Progenitor cell of endocrine pancreas (in vitro differentiated cells): ENCODE data around the gene TMSB10. TPM values are rescaled to one million over a fixed set of nuclear protein-coding genes. Genes with fewer than 3 reads are reported as not detected.
A peak's percentile ranks its signal among the peaks of the same experiment; 100 is the strongest.
"Not testable (repeated sequence)": the region's sequence is repeated elsewhere in the genome, so short reads cannot be mapped to it uniquely, and the experiment has no call there.

Source experiments
- DNase-seq: peaks from one replicate; pipeline ENCODE4 v3.0.0; 2021; ENCODE audit warnings: low spot score; ENCODE audit not compliant: unreplicated experiment
- H3K27ac Mint-ChIP-seq: 2 replicates; pipeline ENCODE4 v1.8.0; 2021; ENCODE audit warnings: mild to moderate bottlenecking, moderate library complexity, mixed read lengths
- H3K27me3 Mint-ChIP-seq: 2 replicates; pipeline ENCODE4 v1.8.0; 2021; ENCODE audit warnings: mixed read lengths
- H3K36me3 Mint-ChIP-seq: 2 replicates; pipeline ENCODE4 v1.8.0; 2022; ENCODE audit warnings: mixed read lengths; ENCODE audit not compliant: insufficient read depth
- H3K4me1 Mint-ChIP-seq: 2 replicates; pipeline ENCODE4 v1.8.0; 2021; ENCODE audit warnings: low read depth, mixed read lengths
- H3K4me3 Mint-ChIP-seq: 2 replicates; pipeline ENCODE4 v1.8.0; 2021; ENCODE audit warnings: low read depth, mild to moderate bottlenecking, moderate library complexity, mixed read lengths
- H3K9me3 Mint-ChIP-seq: 2 replicates; pipeline ENCODE4 v1.8.0; 2021; ENCODE audit warnings: low read depth, mixed read lengths
- CTCF ChIP-seq: fragments of 200-600 bp; sonication (generic); IDR thresholded peaks from one replicate; pipeline ENCODE4 v1.5.0; 2021; ENCODE audit warnings: antibody characterized with exemption, mild to moderate bottlenecking; ENCODE audit not compliant: unreplicated experiment
- total RNA-seq: library from RNA; stranded (reverse); gene quantifications from 2 replicates; pipeline ENCODE4 v1.2.1, GENCODE V29; 2021

Gene TMSB10
- total RNA-seq, 1 donor from 2014 or later: 2,136 TPM

- H3K4me1 Mint-ChIP-seq: peaks cover 4% of the 10 kb centered on the region
- H3K4me3 Mint-ChIP-seq: no peak overlapping the region
- no peak for TF ChIP-seq CTCF
- no peak for DNase-seq
- peaks cover 13% of the 10 kb centered on the region for H3K9me3 Mint-ChIP-seq
- no peaks in the 10 kb centered on the region for H3K27me3 Mint-ChIP-seq
- H3K36me3 Mint-ChIP-seq: peaks cover 18% of the 10 kb centered on the region
- H3K27ac Mint-ChIP-seq: no peak overlapping the region
Measured at GRCh38 chr2:84912984-84913383, 7.5 kb downstream of the TMSB10 start.

- Mint-ChIP-seq H3K4me3 (no peak overlapping the region), H3K27me3 (no peaks in the 10 kb centered on the region)
- no peak for DNase-seq
Measured at GRCh38 chr2:84914334-84914733, 8.9 kb downstream of the TMSB10 start.

GRCh38 chr2:84915675-84916074 is 10.2 kb downstream of the TMSB10 start:
- H3K27ac Mint-ChIP-seq, H3K4me1 Mint-ChIP-seq, H3K27me3 Mint-ChIP-seq, H3K9me3 Mint-ChIP-seq, DNase-seq, H3K36me3 Mint-ChIP-seq, H3K4me3 Mint-ChIP-seq: not testable (repeated sequence)

More at GRCh38 chr2:84914334-84914733, 8.9 kb downstream of the TMSB10 start:
- Mint-ChIP-seq H3K4me1 (no peaks in the 10 kb centered on the region), H3K36me3 (peaks cover 7% of the 10 kb centered on the region), H3K9me3 (peaks cover 7% of the 10 kb centered on the region), H3K27ac (no peak overlapping the region)
- no peak for TF ChIP-seq CTCF

- not testable (repeated sequence) for H3K36me3 Mint-ChIP-seq, DNase-seq, H3K27ac Mint-ChIP-seq, H3K4me3 Mint-ChIP-seq, H3K27me3 Mint-ChIP-seq, H3K9me3 Mint-ChIP-seq, H3K4me1 Mint-ChIP-seq
Measured at GRCh38 chr2:84917821-84918220, 12.4 kb downstream of the TMSB10 start.

GRCh38 chr2:84918430-84918829 is 13.0 kb downstream of the TMSB10 start:
- H3K36me3 Mint-ChIP-seq: no peaks in the 10 kb centered on the region

GRCh38 chr2:84919885-84920580 is 14.6 kb downstream of the TMSB10 start:
- Mint-ChIP-seq H3K4me3 (no peak overlapping the region), H3K36me3 (no peaks in the 10 kb centered on the region), H3K4me1 (no peaks in the 10 kb centered on the region), H3K27me3 (no peaks in the 10 kb centered on the region), H3K9me3 (no peaks in the 10 kb centered on the region), H3K27ac (peak overlapping the region; percentile 41)
- no peak for DNase-seq
- TF ChIP-seq CTCF: no peak

More at GRCh38 chr2:84918430-84918829, 13.0 kb downstream of the TMSB10 start:
- DNase-seq: no peak
- Mint-ChIP-seq H3K4me1 (no peaks in the 10 kb centered on the region), H3K27me3 (no peaks in the 10 kb centered on the region), H3K4me3 (no peak overlapping the region), H3K27ac (no peak overlapping the region), H3K9me3 (no peaks in the 10 kb centered on the region)
- TF ChIP-seq CTCF: no peak
